Measurements from ENCODE around the gene ARHGEF11. TPM values are rescaled to one million over a fixed set of nuclear protein-coding genes. Genes with fewer than 3 reads are reported as not detected.

Gene ARHGEF11
- total and polyA plus RNA-seq, 9 of the 15 experiments (the other 6 are each of a cell fraction or from before 2014, with no cell fraction given), result 0.14 to 15.5 (median 9.0) TPM

- TF ChIP-seq, protein P1, sequence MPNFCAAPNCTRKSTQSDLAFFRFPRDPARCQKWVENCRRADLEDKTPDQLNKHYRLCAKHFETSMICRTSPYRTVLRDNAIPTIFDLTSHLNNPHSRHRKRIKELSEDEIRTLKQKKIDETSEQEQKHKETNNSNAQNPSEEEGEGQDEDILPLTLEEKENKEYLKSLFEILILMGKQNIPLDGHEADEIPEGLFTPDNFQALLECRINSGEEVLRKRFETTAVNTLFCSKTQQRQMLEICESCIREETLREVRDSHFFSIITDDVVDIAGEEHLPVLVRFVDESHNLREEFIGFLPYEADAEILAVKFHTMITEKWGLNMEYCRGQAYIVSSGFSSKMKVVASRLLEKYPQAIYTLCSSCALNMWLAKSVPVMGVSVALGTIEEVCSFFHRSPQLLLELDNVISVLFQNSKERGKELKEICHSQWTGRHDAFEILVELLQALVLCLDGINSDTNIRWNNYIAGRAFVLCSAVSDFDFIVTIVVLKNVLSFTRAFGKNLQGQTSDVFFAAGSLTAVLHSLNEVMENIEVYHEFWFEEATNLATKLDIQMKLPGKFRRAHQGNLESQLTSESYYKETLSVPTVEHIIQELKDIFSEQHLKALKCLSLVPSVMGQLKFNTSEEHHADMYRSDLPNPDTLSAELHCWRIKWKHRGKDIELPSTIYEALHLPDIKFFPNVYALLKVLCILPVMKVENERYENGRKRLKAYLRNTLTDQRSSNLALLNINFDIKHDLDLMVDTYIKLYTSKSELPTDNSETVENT (CRISPR knock-in tag; IDR thresholded peaks at IDR 0.05), result no peak
- TF ChIP-seq, protein P2, sequence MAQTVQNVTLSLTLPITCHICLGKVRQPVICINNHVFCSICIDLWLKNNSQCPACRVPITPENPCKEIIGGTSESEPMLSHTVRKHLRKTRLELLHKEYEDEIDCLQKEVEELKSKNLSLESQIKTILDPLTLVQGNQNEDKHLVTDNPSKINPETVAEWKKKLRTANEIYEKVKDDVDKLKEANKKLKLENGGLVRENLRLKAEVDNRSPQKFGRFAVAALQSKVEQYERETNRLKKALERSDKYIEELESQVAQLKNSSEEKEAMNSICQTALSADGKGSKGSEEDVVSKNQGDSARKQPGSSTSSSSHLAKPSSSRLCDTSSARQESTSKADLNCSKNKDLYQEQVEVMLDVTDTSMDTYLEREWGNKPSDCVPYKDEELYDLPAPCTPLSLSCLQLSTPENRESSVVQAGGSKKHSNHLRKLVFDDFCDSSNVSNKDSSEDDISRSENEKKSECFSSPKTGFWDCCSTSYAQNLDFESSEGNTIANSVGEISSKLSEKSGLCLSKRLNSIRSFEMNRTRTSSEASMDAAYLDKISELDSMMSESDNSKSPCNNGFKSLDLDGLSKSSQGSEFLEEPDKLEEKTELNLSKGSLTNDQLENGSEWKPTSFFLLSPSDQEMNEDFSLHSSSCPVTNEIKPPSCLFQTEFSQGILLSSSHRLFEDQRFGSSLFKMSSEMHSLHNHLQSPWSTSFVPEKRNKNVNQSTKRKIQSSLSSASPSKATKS (CRISPR knock-in tag; IDR thresholded peaks at IDR 0.05), result no peak
- TF ChIP-seq ARHGAP35 (IDR thresholded peaks at IDR 0.05; ENCODE audit: partially characterized antibody) (no peak), MCM2 (IDR thresholded peaks at IDR 0.05; ENCODE audit: low read depth) (no peak)
These were observed 46.2 kb upstream of the ARHGEF11 start (continued) for GRCh38 chr1:157091668-157092273.

DNA sequence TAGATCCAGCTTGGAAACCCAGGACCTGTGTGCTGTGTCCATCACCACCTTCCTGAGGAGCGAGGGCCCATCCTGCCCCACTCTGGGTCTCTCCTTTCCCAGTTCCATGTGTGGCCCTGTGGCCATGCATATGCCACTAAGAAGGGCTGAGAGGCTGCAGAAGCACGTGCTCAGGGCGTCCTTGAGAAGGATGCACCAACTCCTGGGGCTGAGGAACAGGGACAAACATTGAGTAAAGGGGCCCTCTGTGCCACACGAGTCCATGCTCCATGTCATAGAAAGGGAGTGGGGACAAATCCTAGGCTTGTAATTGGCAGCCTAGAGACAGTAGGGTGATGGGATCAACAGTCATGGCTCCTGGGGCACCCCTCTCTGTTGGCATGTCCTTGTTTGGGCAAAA is 45.6 kb upstream of the ARHGEF11 start:
- no TSS peak for BruUV-seq (replicated peaks)
- no peaks in the 10 kb centered on the region for H3K9me3 ChIP-seq (replicated peaks; ENCODE audit: control insufficient read depth, insufficient read depth, low read depth, low read length)
- in situ Hi-C loops (cut with MboI) (loop anchor here (10.0 kb wide), 1 partner anchor 404 kb away; no protein-coding TSS in a partner anchor), intact Hi-C loops (cut with micrococcal nuclease) (loop anchor here (10.0 kb wide), 1 partner anchor 404 kb away; no protein-coding TSS in a partner anchor)
- H3K9me1 ChIP-seq (ENCODE audit: control insufficient read depth, insufficient read depth, low read length), result no peaks in the 10 kb centered on the region
- ATAC-seq (no peak), FAIRE-seq (no peak), DNase-seq (ENCODE audit: extremely low read depth in 1 of 4, low spot score in 3 of 4) (no peak)
- H3K27ac ChIP-seq (ENCODE audit: extremely low read depth, low read depth, low read length), result no peak overlapping the region
- WGBS (ENCODE audit: insufficient coverage, low coverage, missing lambda C conversion rate), result 6% methylated on average over 4 of the region's 4 CpGs
- H3K27me3 ChIP-seq (ENCODE audit: control insufficient read depth in 2 of 2, insufficient read depth in 2 of 2, low read length in 2 of 2), result no peaks in the 10 kb centered on the region
- H3K4me3 ChIP-seq, result no peak overlapping the region
- H3K36me3 ChIP-seq (ENCODE audit: control insufficient read depth, insufficient read depth, low read length), result no peaks in the 10 kb centered on the region
- ChIA-PET POLR2A (interaction anchor here (1.2 to 2.1 kb wide), 4 partner anchors 20 to 414 kb away, joined by 3 to 14 read pairs (median 4); no protein-coding TSS in a partner anchor), CTCF (ENCODE audit: low intra/inter-chr PET ratio) (interaction anchor here (5.9 kb wide), 1 partner anchor 66 kb away, joined by 133 read pairs; no protein-coding TSS in a partner anchor)
- peaks cover 2 to 4% of the 10 kb centered on the region in 2 experiments; a peak in 2 of 5 replicates for H3K4me1 ChIP-seq (replicated peaks in 1 of 2; ENCODE audit: control insufficient read depth in 2 of 2, insufficient read depth in 2 of 2, low read length in 2 of 2)
- no peak overlapping the region for H3K9ac ChIP-seq (ENCODE audit: insufficient read depth in 1 of 2, low read depth in 2 of 2, low read length in 2 of 2)
- no peaks in the 10 kb centered on the region; the same call in 1 of the 2 replicates for H4K20me1 ChIP-seq (replicated peaks; ENCODE audit: control insufficient read depth, insufficient read depth, low read length)
- no peak overlapping the region for H3K4me2 ChIP-seq (ENCODE audit: insufficient read depth, low read length)
- H3K79me2 ChIP-seq (ENCODE audit: control insufficient read depth, insufficient read depth, low read length), result no peaks in the 10 kb centered on the region
- no peak overlapping the region for H2AFZ ChIP-seq (ENCODE audit: low read depth, low read length)
- TF ChIP-seq NFIX (CRISPR knock-in tag; IDR thresholded peaks at IDR 0.05; ENCODE audit: low read depth) (no peak), RBM14 (IDR thresholded peaks at IDR 0.05; ENCODE audit: borderline replicate concordance, insufficient read depth, low read depth, low read length) (no peak), YY1 (IDR thresholded peaks at IDR 0.05; ENCODE audit: borderline replicate concordance in 1 of 3, control insufficient read depth in 1 of 3, extremely low read depth in 1 of 3, insufficient read depth in 3 of 3, insufficient read length in 1 of 3, insufficient replicate concordance in 2 of 3, low read depth in 1 of 3, low read length in 2 of 3) (no peak), SMAD3 (CRISPR knock-in tag; conservative IDR thresholded peaks at IDR 0.05) (no peak), ZNF431 (CRISPR knock-in tag; IDR thresholded peaks at IDR 0.05) (no peak)
- TF ChIP-seq, protein P3, sequence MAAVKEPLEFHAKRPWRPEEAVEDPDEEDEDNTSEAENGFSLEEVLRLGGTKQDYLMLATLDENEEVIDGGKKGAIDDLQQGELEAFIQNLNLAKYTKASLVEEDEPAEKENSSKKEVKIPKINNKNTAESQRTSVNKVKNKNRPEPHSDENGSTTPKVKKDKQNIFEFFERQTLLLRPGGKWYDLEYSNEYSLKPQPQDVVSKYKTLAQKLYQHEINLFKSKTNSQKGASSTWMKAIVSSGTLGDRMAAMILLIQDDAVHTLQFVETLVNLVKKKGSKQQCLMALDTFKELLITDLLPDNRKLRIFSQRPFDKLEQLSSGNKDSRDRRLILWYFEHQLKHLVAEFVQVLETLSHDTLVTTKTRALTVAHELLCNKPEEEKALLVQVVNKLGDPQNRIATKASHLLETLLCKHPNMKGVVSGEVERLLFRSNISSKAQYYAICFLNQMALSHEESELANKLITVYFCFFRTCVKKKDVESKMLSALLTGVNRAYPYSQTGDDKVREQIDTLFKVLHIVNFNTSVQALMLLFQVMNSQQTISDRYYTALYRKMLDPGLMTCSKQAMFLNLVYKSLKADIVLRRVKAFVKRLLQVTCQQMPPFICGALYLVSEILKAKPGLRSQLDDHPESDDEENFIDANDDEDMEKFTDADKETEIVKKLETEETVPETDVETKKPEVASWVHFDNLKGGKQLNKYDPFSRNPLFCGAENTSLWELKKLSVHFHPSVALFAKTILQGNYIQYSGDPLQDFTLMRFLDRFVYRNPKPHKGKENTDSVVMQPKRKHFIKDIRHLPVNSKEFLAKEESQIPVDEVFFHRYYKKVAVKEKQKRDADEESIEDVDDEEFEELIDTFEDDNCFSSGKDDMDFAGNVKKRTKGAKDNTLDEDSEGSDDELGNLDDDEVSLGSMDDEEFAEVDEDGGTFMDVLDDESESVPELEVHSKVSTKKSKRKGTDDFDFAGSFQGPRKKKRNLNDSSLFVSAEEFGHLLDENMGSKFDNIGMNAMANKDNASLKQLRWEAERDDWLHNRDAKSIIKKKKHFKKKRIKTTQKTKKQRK (IDR thresholded peaks at IDR 0.05; ENCODE audit: borderline replicate concordance, low read depth, low read length), result no peak

All from K562 (cell line).